HUES48 (cell line): ENCODE results near the gene TECR.
"Not testable (repeated sequence)": the region's sequence is repeated elsewhere in the genome, so short reads cannot be mapped to it uniquely, and the experiment has no call there.

Source experiments
- H3K27ac ChIP-seq: one replicate; pipeline ENCODE4 v1.7.0; 2013; ENCODE audit warnings: low read depth, low read length, inconsistent platforms
- H3K27me3 ChIP-seq: 2 replicates; pipeline ENCODE4 v1.6.1; 2013; ENCODE audit warnings: mild to moderate bottlenecking, low read length; ENCODE audit not compliant: control insufficient read depth, insufficient read depth
- H3K36me3 ChIP-seq: 2 replicates; pipeline ENCODE4 v1.6.1; 2013; ENCODE audit warnings: low read length; ENCODE audit not compliant: control insufficient read depth, insufficient read depth
- H3K4me1 ChIP-seq: 2 replicates; pipeline ENCODE4 v1.6.1; 2013; ENCODE audit warnings: mild to moderate bottlenecking, low read length; ENCODE audit not compliant: control insufficient read depth, insufficient read depth
- H3K4me3 ChIP-seq: 2 replicates; pipeline ENCODE4 v1.5.1; 2013; ENCODE audit warnings: mild to moderate bottlenecking, low read depth, low read length
- H3K9ac ChIP-seq: 2 replicates; pipeline ENCODE4 v1.6.1; 2013; ENCODE audit warnings: mild to moderate bottlenecking, low read depth, low read length, moderate library complexity
- H3K9me3 ChIP-seq: 2 replicates; pipeline ENCODE4 v1.6.1; 2013; ENCODE audit warnings: low read length; ENCODE audit not compliant: control insufficient read depth, insufficient read depth

Gene TECR

DNA sequence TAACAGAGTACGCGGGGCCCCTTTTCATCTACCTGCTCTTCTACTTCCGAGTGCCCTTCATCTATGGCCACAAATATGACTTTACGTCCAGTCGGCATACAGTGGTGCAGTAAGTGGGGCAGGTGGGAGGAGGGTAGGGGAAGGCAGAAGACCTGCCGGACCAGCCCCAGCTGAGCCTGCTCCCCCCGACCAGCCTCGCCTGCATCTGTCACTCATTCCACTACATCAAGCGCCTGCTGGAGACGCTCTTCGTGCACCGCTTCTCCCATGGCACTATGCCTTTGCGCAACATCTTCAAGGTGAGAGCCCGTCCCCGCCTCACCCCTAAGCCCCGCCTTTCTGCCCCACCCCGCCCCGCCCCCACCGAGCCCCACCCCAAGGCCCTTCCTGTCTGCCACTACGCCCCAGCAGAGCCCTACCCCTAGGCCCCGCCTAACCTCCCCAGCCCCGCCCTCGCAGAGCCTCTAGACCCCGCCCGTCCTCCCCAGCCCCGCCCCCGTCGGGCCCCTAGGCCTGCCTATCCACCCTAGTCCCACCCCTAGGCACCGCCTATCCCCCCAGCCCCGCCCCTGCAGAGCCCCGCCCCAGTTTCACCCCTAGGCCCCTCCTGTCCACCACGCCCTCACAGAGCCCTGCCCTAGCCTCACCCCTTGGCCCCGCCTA is 34.7 kb downstream of the TECR start:
- H3K27me3 ChIP-seq = no peaks in the 10 kb centered on the region
- peaks cover 29% of the 10 kb centered on the region for H3K36me3 ChIP-seq
- H3K4me3 ChIP-seq = no peak overlapping the region
- no peak overlapping the region for H3K9ac ChIP-seq
- H3K27ac ChIP-seq = no peak overlapping the region
- H3K4me1 ChIP-seq = peaks cover 30% of the 10 kb centered on the region
- no peaks in the 10 kb centered on the region for H3K9me3 ChIP-seq

DNA sequence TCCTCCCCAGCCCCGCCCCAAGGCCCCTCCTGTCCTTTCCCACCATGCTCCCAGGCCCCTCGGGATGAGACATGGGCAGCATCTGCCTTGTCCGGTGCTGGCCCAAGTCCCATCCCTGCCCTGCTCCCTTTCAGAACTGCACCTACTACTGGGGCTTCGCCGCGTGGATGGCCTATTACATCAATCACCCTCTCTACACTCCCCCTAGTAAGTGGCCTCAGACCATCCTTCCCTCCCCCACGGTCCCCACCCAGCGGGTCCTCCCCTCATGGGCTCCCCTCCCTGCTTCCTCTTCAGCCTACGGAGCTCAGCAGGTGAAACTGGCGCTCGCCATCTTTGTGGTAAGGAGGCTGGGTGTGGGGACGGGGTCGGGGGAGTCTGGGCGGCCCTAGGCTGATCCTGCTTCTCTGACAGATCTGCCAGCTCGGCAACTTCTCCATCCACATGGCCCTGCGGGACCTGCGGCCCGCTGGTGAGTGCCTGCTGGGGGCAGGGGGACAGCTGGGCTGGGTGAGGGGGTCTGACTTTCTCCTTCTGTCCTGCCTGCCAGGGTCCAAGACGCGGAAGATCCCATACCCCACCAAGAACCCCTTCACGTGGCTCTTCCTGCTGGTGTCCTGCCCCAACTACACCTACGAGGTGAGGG is 35.4 kb downstream of the TECR start:
- not testable (repeated sequence) for H3K27ac ChIP-seq, H3K9ac ChIP-seq, H3K9me3 ChIP-seq, H3K4me3 ChIP-seq, H3K27me3 ChIP-seq
- peaks cover 29% of the 10 kb centered on the region for H3K36me3 ChIP-seq
- H3K4me1 ChIP-seq = peaks cover 30% of the 10 kb centered on the region

DNA sequence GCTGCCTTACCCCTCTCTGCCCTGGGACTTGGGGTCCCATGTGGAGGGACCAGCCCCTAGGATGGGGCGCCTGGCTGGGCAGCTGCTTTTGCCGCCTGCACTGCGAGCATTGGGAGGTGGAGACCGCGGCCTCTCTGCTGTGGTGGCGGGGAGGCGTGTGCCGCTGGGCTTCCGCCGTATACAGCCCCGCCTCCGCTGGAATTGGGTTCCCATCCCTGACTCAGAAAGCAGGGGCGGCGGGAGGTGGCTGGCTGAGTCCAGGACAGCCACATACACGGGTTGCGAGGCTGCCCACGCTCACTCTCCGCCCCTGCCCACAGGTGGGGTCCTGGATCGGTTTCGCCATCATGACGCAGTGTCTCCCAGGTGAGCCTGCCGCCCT is 35.9 kb downstream of the TECR start:
- Histone ChIP-seq H3K27ac (no peak overlapping the region), H3K4me1 (peaks cover 30% of the 10 kb centered on the region), H3K9me3 (no peaks in the 10 kb centered on the region), H3K27me3 (no peaks in the 10 kb centered on the region), H3K36me3 (peaks cover 29% of the 10 kb centered on the region), H3K4me3 (no peak overlapping the region), H3K9ac (no peak overlapping the region)

DNA sequence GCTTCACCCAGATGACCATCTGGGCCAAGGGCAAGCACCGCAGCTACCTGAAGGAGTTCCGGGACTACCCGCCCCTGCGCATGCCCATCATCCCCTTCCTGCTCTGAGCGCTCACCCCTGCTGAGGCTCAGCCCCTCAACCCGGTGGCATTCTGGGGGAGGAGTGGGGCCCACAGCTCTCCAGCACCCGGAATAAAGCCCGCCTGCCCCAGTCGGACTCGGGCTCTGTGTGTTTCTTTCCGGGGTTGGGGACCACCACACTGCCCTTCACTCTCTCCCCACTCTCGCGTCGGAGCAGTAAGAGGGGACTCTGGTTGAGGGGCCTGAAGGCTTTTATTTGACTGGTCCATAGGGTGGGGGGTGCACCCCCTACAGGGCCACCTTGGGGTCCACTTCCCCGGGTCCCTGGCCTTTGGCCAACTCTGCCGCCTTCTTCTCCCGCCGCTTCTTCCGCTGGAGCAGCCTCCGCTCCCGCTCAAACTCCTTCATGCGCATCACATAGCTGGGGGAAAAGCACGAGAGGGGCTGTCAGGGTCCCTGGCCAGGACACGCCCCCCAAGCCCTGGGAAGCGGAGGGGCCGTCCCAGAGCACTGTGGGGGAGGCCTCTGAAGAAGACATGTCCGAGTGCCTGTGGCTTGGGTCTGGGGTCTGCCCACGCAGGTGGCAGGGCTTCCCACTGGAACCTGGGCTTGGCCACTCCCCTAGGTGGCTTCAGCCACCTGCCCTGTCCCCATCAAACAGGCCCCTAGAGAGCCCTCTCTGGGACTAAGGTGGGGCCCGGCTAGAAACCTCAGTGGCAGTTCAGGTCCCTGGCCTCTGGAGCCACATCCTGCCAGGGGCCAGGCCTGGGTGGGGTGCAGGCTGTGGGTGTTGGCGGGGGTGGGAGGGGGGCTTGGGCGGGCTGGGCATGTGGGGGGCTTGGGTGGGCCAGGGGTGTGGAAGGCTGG is 36.6 kb downstream of the TECR start:
- H3K27me3 ChIP-seq = no peaks in the 10 kb centered on the region
- H3K4me3 ChIP-seq = no peak overlapping the region
- no peak overlapping the region for H3K9ac ChIP-seq
- peaks cover 29% of the 10 kb centered on the region for H3K36me3 ChIP-seq
- H3K4me1 ChIP-seq = peaks cover 26% of the 10 kb centered on the region
- H3K9me3 ChIP-seq = no peaks in the 10 kb centered on the region
- no peak overlapping the region for H3K27ac ChIP-seq

DNA sequence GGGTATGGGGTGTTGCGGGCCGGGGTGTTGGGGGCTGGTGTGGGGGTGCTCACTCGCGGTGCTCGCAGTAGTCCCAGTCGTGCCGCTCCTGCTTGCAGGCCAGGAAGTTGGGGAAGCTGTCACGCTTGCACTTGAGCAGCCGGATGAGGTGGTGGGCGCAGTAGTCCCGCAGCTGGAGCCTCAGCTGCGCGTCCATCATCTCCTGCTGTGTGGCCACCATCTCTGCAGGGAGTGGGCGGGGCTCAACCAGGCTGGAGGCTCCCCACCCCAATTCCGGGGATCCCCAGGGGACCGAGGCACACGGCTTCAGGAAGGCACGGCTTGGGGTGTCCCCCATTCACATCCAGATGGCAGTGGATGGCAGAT is 37.3 kb downstream of the TECR start:
- Histone ChIP-seq H3K9ac (no peak overlapping the region), H3K4me3 (no peak overlapping the region)

DNA sequence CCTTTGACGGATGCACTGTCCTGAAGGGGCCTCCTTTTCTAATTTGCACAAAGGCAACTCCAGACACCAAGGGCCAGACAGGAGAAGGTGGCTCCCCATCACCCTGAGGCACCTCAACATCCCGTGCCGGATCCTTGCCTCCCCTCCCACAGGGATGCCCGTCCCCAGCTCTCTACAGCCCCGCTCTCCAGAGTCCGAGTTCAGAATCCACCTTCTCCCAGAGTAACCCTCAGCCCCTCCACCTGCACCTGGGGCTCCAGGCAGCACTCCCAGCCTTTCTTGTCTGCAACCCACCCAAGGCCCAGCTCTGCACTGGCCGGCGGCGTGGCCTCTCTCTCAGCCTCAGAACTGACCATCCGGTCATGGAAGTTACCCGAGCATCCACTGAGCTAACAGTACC is 37.7 kb downstream of the TECR start:
- Histone ChIP-seq H3K4me1 (peaks cover 18% of the 10 kb centered on the region), H3K27ac (no peak overlapping the region), H3K4me3 (no peak overlapping the region), H3K36me3 (peaks cover 29% of the 10 kb centered on the region), H3K9me3 (no peaks in the 10 kb centered on the region), H3K9ac (no peak overlapping the region), H3K27me3 (no peaks in the 10 kb centered on the region)

More for the DNA sequence above, 37.3 kb downstream of the TECR start:
- H3K27me3 ChIP-seq = no peaks in the 10 kb centered on the region
- no peaks in the 10 kb centered on the region for H3K9me3 ChIP-seq
- peaks cover 22% of the 10 kb centered on the region for H3K4me1 ChIP-seq
- peaks cover 29% of the 10 kb centered on the region for H3K36me3 ChIP-seq
- no peak overlapping the region for H3K27ac ChIP-seq

DNA sequence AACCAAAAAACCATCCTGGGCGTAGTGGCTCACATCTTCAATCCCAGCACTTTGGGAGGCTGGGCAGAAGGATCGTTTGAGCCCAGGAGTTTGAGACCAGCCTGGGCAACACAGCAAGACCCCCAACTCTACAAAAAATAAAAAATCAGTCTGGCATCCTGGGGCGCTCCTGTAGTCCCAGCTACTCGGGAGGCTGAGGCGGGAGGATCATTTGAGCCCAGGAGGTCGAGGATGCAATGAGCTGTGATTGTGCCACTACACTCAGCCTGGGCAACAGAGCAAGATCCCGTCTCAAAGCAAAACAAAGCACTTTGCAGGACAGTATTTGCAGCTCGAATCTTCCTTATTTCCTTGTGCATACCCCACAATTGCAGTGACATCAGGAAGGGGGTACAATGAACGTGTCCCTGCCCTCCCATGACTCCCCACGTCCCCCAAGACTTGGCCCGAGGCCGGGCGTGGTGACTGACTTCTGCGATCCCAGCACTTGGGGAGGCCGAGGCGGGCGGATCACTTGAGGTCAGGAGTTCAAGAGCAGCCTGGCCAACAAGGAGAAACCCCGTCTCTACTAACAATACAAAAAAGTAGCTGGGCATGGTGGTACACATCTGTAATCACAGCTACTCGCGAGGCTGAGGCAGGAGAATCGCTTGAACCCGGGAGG is 41.6 kb downstream of the TECR start:
- Histone ChIP-seq H3K4me3 (peak overlapping the region; percentile 98), H3K4me1 (no peaks in the 10 kb centered on the region), H3K27me3 (no peaks in the 10 kb centered on the region), H3K36me3 (peaks cover 21% of the 10 kb centered on the region), H3K9ac (peak overlapping the region; percentile 84), H3K9me3 (no peaks in the 10 kb centered on the region), H3K27ac (no peak overlapping the region)

DNA sequence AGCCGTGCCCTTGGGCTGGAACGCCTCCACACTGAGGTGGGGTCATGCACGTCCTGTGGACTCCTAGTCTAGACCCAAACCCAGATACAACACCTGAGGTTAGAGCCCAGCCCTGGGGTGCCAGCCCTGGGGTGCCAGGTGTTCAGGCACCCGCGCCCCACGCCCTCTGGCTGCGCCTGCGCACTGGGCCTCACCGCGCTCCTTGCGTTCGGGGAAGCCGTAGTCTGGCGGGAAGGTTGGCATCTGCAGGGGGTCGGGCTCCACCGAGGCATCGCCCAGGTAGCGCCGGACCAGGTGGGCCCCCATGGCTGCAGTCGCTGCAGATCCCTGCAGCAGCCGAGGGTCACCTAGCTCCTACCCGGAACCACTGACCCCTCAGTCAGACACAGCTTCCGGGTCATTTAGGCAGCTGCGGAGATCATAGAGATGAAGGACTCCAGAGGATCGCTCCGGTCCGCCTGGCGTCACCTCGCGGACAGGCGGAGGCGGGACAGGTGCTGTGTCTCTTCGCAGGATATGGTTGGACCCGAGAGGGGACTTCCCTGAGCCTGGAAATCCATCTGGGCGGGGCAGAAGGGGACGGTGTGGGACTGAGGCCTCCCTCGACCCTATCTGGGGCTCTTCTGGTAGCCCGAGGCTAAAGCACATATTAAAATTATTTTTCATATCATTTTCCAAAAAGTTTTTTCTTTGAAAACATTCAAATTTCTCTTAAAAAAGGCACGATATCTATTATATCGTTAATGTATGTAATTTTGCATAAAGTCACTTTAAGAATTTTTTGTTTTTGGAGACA is 42.5 kb downstream of the TECR start, which contains the start of gene NDUFB7:
TSS of gene NDUFB7 (minus strand) at position 372 of the 796 bp plus-strand sequence. CDS start at position 306, 66 bp downstream.
- Histone ChIP-seq H3K9me3 (no peaks in the 10 kb centered on the region), H3K4me1 (no peaks in the 10 kb centered on the region), H3K27me3 (no peaks in the 10 kb centered on the region), H3K36me3 (peaks cover 16% of the 10 kb centered on the region), H3K9ac (peak within 1 kb of the TSS; percentile 84), H3K4me3 (peak within 1 kb of the TSS; percentile 98), H3K27ac (peak within 1 kb of the TSS; percentile 87)

DNA sequence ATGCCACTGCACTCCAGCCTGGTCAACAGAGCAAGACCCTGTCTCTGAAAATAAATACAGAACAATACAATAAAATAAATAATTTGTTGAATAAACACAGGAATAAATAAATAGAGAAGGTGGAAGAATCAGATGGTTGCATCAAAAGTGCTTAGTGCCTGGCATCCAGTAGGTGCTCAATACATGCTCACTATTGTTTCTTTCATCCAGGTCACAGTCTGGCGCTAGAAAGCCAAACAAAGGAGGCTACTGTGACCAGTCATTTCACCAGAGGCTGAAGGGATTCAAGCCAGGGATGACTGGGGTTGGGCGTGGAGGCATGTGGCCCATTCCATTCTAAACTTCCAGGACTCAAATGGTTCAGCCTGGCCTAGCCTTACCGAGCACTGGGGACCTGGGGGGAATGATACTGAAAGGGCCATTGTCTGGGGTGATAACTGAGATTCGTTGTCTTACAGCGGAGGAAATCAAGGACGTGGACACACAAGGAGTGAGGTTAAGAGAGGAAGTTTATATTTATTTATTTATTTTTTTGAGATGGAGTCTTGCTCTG is 46.1 kb downstream of the TECR start:
- Histone ChIP-seq H3K4me3 (no peak overlapping the region), H3K27ac (no peak overlapping the region), H3K9ac (no peak overlapping the region), H3K9me3 (no peaks in the 10 kb centered on the region), H3K27me3 (no peaks in the 10 kb centered on the region), H3K36me3 (no peaks in the 10 kb centered on the region), H3K4me1 (no peaks in the 10 kb centered on the region)

DNA sequence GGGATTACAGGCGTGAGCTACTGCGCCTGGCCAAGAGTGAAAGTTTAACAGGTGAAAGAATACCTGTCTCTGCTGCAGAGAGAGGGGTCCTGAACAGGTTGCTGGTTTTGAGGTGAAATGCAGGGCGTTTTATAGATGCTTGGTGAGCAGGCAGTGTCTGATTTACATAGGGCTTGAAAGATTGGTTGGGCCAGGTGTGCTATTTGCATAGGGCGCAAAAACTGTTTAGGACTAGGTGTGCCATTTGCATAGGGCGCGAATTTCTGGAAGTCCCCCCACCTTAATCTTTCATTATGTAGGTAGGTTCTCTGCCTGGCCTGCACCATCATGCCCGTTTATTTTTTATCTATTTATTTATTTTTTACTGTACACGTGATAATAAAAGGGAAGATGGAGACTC is 47.0 kb downstream of the TECR start:
- no peak overlapping the region for H3K9ac ChIP-seq
- no peaks in the 10 kb centered on the region for H3K4me1 ChIP-seq
- no peaks in the 10 kb centered on the region for H3K9me3 ChIP-seq
- no peak overlapping the region for H3K4me3 ChIP-seq
- no peaks in the 10 kb centered on the region for H3K36me3 ChIP-seq
- H3K27ac ChIP-seq = no peak overlapping the region
- H3K27me3 ChIP-seq = no peaks in the 10 kb centered on the region
